Measurements from ENCODE around the gene POGLUT2.
A peak's percentile ranks its signal among the peaks of the same experiment; 100 is the strongest.

The POGLUT2 gene

DNA sequence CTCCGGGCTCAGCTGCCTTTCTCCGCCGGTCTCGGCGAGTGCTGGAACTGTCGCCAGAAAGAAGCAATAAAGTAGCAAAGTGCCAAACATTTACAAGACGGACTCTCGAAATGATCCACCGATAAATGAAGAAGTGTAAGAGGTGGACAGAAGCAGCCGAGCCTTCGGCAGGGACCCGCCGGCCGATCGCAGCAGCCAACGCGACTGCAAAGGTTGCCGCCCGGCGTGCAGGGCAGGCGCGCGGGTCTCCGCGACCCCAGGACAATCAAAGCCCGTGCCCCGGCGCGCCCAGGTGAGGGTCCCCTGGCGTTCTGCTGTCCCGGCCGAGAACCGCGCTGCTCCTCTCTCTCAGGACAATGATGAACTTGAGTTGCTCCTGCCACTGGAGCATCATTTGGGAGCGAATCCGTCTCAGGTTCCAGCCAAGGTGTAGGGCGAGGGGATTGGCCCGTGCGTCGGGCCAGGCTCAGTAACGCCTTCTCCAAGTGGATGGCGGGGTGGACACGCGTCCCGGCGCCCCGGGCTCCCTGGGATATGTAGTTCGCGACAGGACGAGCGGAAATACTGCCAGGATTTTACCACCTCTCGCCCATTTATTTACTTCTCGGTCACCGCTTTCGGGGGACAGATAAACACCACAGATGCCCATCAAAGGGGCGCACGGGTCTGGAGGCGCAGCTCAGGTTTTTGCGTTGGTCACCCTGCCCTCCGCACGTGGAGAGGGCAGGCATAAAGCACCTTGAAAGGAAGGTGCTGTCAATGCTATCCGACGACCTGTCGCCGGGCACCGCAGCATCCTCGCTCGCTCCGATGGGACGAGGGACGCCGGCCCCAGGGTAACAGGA lies at the start of gene POGLUT2, which contains the start of gene BIVM:
POGLUT2 (minus strand) TSS at position 396 of the 845 bp plus-strand sequence; CDS start at position 90, 306 bp downstream.
BIVM (plus strand) TSS at position 539 of the 845 bp plus-strand sequence. CDS start 8,149 bp downstream, outside the sequence.
- DNase-seq (ENCODE audit: low read depth in 2 of 2), result no peak

DNA sequence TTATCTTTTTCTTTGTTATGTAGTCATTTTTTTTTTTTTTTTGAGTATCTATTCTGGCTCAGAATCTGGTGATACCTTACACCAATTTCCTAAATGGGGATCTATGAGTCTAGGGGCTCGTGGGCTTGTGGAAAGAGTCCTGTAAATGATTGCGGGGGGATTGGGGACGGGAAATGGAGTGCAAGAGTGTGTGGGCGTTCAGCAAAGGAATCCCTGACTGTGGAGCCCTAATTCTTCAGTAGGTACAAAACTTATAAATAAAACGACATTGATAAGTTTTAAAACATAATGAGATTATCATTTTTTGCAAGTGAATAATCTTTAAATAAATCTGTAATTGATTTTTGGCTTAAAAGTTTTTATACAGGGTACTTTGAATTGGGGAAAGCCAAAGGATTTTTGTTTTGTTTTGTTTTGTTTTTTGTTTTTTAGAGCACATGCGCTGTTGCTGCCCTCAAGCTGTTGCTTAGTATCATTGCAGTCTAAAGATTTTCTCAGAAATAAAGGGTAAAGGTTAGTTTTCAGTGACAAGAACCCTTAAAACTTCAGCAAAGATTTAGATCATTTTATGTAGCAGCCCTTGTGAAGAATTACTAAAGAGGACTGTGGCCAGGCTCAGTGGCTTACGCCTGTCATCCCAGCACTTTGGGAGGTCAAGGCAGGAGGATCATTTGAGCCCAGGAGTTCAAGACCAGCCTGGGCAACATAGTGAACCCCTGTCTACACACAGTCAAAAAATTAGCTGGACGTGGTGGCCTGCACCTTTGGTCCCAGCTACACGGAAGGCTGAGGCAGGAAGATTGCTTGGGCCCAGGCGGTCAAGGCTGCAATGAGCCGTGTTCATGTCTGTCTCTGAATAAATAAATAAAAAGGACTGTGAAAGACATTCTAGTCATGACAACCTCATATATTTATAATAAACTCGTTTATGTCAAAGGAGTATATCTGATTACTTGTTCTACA lies 48.8 kb upstream of the POGLUT2 start:
- DNase-seq (ENCODE audit: low read depth in 2 of 2), result no peak

DNA sequence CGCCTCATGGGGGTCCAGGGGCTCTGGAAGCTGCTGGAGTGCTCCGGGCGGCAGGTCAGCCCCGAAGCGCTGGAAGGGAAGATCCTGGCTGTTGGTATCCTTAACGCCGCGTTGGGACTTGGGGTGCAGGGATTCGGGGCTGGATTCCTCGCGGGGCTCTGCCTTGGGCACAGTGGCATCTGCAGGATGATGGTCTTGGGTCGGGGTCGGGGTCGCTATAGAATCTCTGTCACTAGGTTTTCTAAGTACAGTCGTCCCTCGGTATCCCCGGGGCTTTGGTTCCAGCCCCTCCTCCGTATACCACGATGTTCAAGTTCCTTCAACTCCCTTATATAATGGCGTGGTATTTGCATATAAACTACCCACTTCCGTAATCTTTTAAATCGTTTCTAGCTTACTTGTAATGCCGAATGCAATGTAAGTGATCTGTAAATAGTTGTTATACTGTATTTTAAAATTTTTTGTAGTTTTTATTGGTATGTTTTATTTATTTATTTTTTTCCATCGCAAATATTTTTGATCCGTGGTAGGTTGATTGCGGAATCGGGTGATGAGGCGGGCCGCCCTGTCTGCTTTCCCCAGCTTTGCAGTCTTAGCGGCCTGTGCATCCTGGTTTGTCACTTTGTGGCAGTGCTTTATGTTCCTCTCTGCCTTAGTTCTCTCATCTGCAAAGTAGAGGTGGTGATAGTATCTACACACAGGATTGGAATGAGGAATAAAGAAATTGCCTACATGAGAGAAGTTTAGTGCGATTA lies 47.7 kb upstream of the POGLUT2 start:
- DNase-seq (ENCODE audit: low read depth in 2 of 2), result no peak

DNA sequence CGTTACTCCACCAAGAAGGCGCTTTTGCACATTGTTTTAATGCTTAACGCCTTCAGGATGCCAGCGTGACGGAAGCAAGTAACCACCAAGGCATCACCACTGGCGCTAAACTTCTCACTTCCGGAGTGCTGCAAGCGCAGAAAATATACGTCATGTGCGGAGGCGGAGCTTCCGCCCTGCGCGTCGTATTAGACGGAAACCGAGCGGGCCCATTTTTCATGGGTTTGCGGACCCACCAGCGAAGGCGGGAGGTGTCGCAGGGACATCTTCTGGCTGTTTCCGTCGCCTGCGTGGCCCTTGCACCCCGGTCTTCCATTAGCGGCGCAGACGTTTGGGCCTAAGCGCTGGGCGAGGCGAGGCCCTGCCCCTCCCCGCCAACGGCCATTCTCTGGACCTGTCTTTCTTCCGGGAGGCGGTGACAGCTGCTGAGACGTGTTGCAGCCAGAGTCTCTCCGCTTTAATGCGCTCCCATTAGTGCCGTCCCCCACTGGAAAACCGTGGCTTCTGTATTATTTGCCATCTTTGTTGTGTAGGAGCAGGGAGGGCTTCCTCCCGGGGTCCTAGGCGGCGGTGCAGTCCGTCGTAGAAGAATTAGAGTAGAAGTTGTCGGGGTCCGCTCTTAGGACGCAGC lies 47.0 kb upstream of the POGLUT2 start, which contains the start of gene ERCC5:
ERCC5 (plus strand) TSS at position 403 of the 631 bp plus-strand sequence. CDS start 235 bp downstream, outside the sequence.
- peak; percentile 83 to 85 for DNase-seq (ENCODE audit: low read depth in 2 of 2)

DNA sequence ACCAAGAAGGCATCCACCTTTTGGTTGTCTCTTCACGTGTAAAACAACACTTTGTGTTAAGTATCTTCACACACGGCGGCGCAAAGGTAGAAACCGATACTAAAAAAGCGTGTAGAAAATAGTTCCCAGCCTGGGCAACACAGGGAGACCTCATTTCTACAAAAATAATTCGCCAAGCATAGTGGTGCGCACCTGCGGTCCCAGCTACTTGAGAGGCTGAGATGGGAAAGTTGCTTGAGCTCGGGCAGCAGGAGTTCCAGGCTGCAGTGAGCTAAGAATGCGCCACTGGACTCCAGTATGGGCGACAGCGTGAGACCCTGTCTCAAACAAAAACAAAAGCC lies 46.5 kb upstream of the POGLUT2 start:
- DNase-seq (ENCODE audit: low read depth in 2 of 2), result no peak

DNA sequence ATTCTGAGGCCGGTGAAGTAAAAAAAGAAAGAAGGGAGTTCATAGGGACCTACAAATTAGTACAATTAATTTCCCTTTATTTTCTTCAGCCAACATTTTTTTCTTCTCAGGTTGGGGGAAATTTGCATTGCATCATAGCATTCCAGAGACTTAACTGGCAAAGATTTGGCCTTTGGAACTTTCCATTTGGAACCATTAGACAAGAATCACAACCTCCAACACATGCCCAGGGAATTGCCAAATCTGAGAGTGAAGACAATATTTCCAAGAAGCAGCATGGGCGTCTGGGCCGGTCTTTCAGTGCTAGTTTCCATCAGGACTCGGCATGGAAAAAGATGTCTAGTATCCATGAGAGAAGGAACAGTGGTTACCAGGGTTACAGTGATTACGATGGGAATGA lies 40.7 kb upstream of the POGLUT2 start:
- DNase-seq (ENCODE audit: low read depth in 2 of 2), result no peak

DNA sequence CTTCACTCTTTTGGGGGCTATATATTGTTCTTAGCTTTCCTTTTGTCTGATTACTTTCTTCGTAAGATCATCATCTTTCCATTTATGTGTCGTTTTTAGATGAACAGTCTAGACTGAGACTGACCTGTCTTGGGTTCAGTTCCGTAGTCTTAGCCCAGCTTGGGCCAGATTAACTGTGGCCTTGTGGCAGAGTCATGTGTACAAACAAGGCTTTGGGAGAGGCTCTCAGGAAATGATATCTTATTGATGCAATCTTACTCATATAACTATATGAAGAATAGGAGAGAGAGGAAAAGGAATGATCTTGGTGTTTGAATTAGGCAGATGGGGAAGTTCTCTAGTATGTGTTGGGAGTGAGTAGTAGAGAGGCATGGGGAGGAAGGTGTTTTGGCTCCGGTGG lies 40.2 kb upstream of the POGLUT2 start:
- no peak for DNase-seq (ENCODE audit: low read depth in 2 of 2)

DNA sequence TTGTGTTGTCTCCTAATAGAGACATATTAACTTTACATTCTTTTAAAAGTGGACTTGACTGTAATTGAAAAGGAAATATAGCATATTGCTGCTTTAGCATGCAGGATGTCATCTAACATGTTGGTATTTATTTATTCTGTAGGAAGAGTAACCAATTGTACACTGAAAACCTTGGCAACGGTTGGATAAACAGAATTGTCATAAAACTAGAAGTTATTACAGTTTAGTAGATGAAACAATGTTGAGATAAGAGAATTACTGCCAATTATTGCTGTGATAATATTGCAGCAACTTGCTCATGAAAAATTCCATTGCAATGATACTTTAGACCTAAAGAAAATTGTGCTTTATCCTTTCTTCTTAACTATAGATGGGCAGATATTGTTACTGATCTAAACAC lies 39.5 kb upstream of the POGLUT2 start:
- no peak for DNase-seq (ENCODE audit: low read depth in 2 of 2)

DNA sequence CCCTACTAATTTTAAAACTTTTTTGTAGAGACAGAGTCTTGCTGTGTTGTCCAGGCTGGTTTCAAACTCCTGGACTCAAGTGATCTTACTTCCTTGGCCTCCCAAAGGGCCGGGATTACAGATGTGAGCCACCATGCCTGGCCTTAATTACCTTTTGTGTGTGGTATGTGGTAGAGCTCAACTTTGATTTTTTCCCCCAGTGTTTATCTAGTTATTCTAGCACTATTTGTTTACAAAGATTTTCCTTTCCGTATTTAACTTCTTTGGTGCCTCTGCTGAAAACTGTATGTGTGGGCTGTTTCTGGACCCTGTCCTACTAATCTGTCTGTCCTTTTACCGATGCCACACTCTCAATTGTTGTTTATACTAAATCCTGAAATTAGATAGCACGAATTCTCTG lies 37.7 kb upstream of the POGLUT2 start:
- DNase-seq (ENCODE audit: low read depth in 2 of 2), result no peak

DNA sequence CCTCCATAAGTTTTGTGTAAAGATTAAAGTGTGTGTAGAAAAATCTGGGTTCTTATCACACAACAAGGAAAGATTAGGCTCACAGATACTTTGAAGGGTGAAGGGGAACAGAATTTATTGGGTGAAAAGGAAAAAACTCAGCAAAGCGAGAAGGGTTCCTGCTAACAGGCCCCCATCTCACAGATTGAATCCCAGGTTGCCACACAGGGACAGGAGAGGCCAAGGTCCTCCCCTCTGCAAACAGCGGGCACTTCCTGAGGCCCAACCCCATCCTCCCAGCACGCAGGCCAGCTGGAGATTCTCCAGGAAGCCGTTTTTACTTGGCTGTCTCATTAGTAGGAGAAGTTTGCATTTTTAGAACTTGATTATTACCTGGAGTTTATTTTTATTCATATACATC lies 31.9 kb upstream of the POGLUT2 start:
- no peak for DNase-seq (ENCODE audit: low read depth in 2 of 2)

DNA sequence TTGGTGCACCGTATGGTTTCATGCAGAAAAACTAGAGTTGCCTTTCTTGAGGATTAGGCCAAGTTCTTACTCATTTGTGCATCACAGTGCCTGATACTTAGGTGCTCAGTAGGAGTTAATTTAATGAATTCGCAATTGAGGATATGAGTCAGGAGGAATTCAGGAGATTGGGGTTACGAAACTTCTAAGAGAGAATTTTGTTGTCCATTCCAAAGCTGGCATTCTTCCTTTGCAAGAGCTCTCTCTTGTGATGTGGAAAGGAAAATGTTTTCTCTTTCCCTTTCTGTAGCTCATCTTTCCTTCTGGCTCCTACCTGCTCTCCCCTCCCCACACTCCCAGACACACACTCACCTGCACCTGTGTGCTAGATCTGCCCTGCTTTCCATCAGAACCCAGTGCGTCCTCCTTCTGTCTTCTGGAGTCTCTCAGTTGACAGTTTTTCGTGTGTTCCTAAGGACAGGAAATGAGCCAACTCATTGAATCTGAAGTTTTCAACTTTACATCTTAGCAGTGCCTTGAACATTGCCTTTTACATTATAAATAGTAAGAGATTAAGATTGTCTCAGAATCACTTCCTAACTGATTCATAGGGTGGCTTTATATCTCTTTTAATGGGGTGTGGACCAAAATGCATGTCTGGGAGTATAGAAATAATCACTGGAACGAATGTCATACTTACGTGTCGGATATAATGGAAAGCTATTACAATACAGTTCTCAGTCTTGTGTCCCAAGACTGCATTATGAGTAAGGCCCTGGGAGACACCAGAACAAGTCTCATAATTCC lies 27.3 kb upstream of the POGLUT2 start:
- DNase-seq (ENCODE audit: low read depth in 2 of 2), result no peak

DNA sequence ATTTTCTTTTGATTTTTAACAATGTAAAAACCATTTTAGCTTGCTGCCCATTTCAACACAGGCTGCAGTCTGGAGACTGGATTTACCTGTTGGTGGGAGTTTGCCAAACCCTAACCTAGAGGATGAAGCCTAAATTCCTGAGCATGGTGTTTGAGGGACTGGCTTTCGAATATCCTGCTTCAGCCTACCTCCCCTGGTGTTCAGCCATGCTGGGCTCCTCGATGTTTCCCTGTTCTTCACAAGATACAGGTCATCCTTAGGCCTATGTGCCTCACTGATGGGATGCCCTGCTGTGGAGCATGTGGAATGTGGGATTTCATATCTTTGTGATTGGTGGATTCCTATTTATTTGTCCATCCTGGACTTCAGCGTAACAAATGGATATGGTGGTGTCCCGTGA lies 26.6 kb upstream of the POGLUT2 start:
- no peak for DNase-seq (ENCODE audit: low read depth in 2 of 2)

DNA sequence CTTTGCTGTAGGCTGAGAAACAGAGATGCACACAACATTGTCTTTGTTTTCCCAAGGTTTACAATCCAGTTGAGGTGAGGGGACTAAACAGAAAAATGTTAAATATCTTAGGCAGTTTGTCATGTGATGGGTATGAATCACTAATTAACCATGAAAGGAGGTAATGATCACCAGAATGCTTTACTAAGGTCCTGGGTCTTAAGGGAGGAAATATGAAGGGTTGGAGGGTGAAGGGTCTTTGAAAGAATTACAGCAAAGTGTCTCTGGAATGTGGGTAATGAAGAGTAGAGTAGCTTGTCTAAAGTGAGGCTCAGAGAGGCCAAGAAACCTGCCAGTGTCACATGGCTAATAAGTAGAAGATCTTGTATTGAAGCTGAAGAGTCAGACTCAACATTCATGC lies 19.1 kb upstream of the POGLUT2 start:
- no peak for DNase-seq (ENCODE audit: low read depth in 2 of 2)

DNA sequence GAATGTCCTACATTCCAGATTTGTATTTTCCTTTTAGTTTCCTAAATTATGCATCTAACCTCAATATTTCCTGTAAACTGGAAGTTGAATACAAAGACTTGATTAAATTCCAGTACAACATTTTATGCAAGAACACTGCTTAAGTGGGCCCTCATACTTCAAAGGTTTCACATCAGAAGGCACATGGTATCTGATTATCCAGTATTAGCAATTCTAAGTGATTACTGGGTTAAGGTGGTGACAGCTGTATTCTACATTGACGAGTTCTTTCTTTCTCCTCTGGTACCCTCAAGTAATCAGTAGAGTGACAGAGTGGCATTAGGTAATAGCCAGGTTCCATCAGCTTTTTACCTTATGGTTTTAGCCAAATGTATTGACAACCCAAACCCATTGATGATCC lies 18.5 kb upstream of the POGLUT2 start:
- no peak for DNase-seq (ENCODE audit: low read depth in 2 of 2)

DNA sequence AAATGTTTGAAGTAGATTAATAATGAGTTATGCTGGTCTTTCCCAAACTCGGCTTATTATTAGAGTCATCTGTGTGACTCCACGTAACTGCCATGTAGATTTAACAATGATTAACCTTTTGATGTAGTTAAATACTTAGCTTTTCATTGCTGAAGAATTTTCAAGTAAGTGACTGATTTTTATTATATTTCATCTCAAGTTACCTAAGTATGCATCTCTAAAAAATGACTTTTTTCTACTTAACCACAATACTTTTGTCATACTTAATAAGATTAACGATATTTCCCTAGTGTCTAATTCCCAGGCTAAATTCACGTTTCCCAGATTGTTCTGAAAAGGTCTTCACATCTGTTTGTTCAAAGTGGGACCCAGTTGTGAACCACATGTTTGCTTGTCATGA lies 17.9 kb upstream of the POGLUT2 start:
- no peak for DNase-seq (ENCODE audit: low read depth in 2 of 2)

DNA sequence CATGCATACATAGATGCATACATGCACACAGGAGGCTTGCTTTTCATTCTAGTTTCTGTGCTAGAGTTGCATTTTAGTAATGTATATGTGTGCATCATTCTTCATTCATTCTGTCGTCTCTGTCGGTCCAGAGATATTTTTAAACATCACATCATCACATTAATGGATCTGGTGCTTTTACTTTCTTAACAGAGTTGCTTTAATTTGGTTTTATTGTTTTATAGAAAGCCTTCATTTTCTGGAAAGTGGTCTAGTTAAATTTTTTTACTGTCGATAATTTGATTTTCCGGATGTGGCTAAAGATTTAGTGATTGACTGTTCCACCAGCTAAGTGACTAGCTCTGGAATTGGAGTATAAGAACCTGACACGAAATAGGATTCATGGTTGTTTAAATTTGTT lies 17.0 kb upstream of the POGLUT2 start:
- DNase-seq (ENCODE audit: low read depth in 2 of 2), result no peak

DNA sequence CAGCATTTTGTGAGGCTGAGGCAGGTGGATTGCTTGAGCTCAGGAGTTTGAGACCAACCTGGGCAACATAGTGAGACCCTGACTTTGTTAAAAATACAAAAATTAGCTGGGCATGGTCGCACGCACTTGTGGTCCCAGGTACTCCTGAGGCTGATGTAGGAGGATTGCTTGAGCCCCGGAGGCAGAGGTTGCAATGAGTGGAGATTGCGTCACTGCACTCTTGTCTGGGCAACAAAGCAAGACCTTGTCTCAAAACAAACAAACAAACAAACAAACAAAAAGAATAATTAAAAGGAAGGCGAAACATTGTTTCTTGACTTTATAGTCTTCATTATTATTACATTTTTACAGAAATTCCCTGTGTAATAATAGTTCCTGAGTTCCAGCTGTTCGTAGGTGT lies 16.0 kb upstream of the POGLUT2 start:
- no peak for DNase-seq (ENCODE audit: low read depth in 2 of 2)

DNA sequence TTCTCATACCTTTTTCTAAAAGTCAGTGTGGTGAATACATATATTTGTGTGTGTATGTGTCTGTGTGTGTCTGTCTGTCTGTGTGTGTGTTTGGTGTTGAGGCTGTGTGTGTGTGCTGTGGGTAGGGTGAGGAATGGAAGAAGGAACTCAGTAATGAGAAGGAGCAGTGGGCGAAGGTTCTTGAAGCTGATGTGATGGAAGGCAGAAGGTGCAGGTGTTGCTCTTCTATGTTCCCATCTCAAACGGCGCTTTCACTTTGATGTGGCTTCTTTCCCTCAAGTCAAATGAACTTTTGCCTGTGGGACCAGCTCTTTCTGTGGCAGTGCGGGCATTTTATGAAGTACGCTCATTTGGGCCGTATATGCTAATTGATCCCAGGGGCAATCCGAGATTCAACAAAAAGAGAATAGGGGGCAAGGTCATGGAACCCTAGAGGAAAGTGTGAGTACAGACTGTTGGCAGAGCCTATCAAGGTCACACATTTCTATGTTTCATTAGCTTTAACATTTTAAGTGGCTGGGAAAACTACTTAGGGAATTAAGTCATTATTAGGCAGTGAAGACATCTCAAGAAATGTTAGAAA lies 15.3 kb upstream of the POGLUT2 start:
- no peak for DNase-seq (ENCODE audit: low read depth in 2 of 2)

DNA sequence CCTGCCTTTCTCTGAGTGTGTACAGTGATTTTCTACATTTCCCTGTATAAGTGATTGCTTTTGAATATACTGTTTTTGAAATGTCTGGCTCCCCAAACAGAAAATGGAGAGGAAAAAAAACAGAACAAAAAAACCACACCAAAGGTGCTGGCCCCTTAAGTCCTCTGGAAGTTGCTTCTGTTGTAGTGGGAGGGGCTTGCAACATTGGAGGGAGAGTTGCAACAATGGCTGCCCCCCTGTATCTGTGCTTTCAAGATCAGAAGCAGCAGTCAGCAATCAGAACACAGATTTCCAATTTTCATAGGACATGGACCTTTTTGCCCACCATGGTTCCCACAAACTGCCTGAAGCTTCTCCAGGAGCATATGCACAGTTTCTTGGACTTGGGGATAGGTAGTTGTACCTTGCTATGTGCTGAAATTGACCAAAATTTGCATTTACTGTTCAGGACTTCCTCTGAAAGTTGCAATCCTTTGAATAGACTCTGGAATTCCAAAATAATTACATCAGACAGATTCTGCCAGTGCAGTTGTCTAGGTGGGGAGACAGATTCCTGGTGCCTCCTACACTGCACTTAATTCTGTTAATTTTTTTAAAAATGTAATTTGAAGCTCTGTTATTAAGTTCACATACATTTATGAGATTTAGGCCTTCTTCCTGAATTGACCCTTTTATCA lies 14.0 kb upstream of the POGLUT2 start:
- DNase-seq (ENCODE audit: low read depth in 2 of 2), result no peak

DNA sequence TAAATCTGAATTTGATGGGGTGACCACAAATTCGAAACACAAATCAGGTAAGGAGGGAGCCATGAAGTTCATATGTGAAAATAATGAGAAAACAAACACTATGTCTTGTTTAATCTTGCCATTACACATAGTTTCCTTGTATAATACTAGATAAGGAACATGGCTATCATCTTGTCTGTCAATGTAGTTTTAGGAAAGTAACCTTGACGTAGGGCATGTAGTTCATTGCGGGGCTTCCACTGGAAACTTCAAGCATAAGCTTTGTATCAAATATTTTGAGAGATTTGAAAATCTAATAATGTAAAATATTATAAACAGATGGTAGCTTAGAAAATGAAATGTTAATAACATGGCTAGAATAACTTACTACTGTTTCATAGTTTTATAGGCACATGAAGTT lies 8.9 kb upstream of the POGLUT2 start:
- no peak for DNase-seq (ENCODE audit: low read depth in 2 of 2)
